B cell (primary cell): Measurements from ENCODE around the gene EMX1. TPM values are rescaled to one million over a fixed set of nuclear protein-coding genes. Genes with fewer than 3 reads are reported as not detected.

ENCODE experiments used
- ATAC-seq: fragments of 200-7000 bp; cut with Tn5 transposase; one replicate; pipeline ENCODE4 v1.10.0; 2021; ENCODE audit warnings: low read depth, mild to moderate bottlenecking, moderate number of reproducible peaks, moderate library complexity
- CTCF ChIA-PET: fragments of 350-600 bp; sonication (Branson Sonifier 250); formaldehyde crosslinking; loops from one replicate; lab custom pipeline; 2021; ENCODE audit warnings: antibody characterized with exemption, inconsistent platforms; lab: Charles Lee
- POLR2A ChIA-PET: fragments of 350-600 bp; sonication (Branson Sonifier 250); formaldehyde crosslinking; loops from one replicate; lab custom pipeline; 2021; ENCODE audit warnings: antibody characterized with exemption; lab: Charles Lee
- DNase-seq: peaks from one replicate; pipeline ENCODE4 v3.0.0; 2013
- H2AFZ ChIP-seq: 2 replicates; pipeline ENCODE4 v1.6.1; 2012; ENCODE audit warnings: mild to moderate bottlenecking, low read depth, low read length; ENCODE audit not compliant: insufficient read depth, poor library complexity, severe bottlenecking
- H3K27ac ChIP-seq, 2 donors: 1 replicate in 1 of 2; 2 replicates in 1 of 2; pipeline ENCODE4 v1.5.1; 2012 to 2013; ENCODE audit warnings: low read length in 2 of 2, mild to moderate bottlenecking in 2 of 2, moderate library complexity in 1 of 2
- H3K27me3 ChIP-seq, 4 experiments: fragments of 200-600 bp in 1 of 4; sonication (generic) in 1 of 4; replicated peaks in 1 of 4; 1 replicate in 2 of 4; 2 replicates in 2 of 4; pipeline versions ENCODE4 v1.6.1 to v1.7.0; 2013 to 2016; ENCODE audit warnings: low read length in 3 of 4, mild to moderate bottlenecking in 2 of 4, mixed read lengths in 1 of 4, moderate library complexity in 1 of 4; ENCODE audit not compliant: insufficient read depth in 4 of 4, control insufficient read depth in 3 of 4; ENCODE audit errors: control extremely low read depth in 1 of 4
- H3K36me3 ChIP-seq, 2 experiments: replicated peaks in 1 of 2; 1 replicate in 1 of 2; 2 replicates in 1 of 2; pipeline versions ENCODE4 v1.6.1 to v1.7.1; 2013; ENCODE audit warnings: low read length in 1 of 2; ENCODE audit not compliant: insufficient read depth in 2 of 2, control insufficient read depth in 1 of 2; ENCODE audit errors: control extremely low read depth in 1 of 2, extremely low read depth in 1 of 2
- H3K4me1 ChIP-seq, 2 donors: fragments of 200-600 bp in 1 of 2; sonication (generic) in 1 of 2; 1 replicate in 1 of 2; 2 replicates in 1 of 2; pipeline versions ENCODE4 v1.5.1 to v1.6.1; 2013 to 2017; ENCODE audit warnings: low read length in 2 of 2; ENCODE audit not compliant: control insufficient read depth in 2 of 2, insufficient read depth in 2 of 2
- H3K4me2 ChIP-seq: replicated peaks from 2 replicates; pipeline ENCODE3; 2012; ENCODE audit warnings: mild to moderate bottlenecking, low read depth, low read length; ENCODE audit not compliant: poor library complexity, severe bottlenecking
- H3K4me3 ChIP-seq, 5 experiments: fragments of 200-600 bp in 1 of 5; sonication (generic) in 1 of 5; 1 replicate in 3 of 5; 2 replicates in 2 of 5; pipeline versions ENCODE4 v1.5.1 to v1.7.0; 2011 to 2016; ENCODE audit warnings: low read length in 4 of 5, mild to moderate bottlenecking in 4 of 5, low read depth in 2 of 5, control low read depth in 1 of 5, moderate library complexity in 1 of 5; ENCODE audit not compliant: insufficient read depth in 1 of 5; ENCODE audit errors: control extremely low read depth in 1 of 5, extremely low read depth in 1 of 5
- H3K79me2 ChIP-seq: fragments of 200-600 bp; sonication (generic); one replicate; pipeline ENCODE4 v1.6.0; 2016; ENCODE audit warnings: low read length; ENCODE audit not compliant: control insufficient read depth, insufficient read depth
- H3K9ac ChIP-seq: fragments of 200-600 bp; sonication (generic); 2 replicates; pipeline ENCODE4 v1.6.1; 2017; ENCODE audit warnings: mild to moderate bottlenecking, low read length, moderate library complexity
- H3K9me3 ChIP-seq, 3 donors: one replicate each; pipeline versions ENCODE4 v1.6.1 to v1.7.1; 2013; ENCODE audit warnings: low read length in 2 of 3; ENCODE audit not compliant: control insufficient read depth in 2 of 3, insufficient read depth in 1 of 3; ENCODE audit errors: control extremely low read depth in 1 of 3
- H4K20me1 ChIP-seq: 2 replicates; pipeline ENCODE4 v1.6.0; 2012; ENCODE audit warnings: mild to moderate bottlenecking, low read length; ENCODE audit not compliant: insufficient read depth, control insufficient read depth, poor library complexity, severe bottlenecking
- H3K27ac Mint-ChIP-seq: one replicate; pipeline ENCODE4 v1.8.0; 2021; ENCODE audit warnings: mixed read lengths
- H3K27me3 Mint-ChIP-seq: one replicate; pipeline ENCODE4 v1.8.0; 2021; ENCODE audit warnings: mixed read lengths
- H3K4me1 Mint-ChIP-seq: one replicate; pipeline ENCODE4 v1.8.0; 2021; ENCODE audit warnings: mixed read lengths
- H3K4me3 Mint-ChIP-seq: one replicate; pipeline ENCODE4 v1.8.0; 2021; ENCODE audit warnings: mixed read lengths
- H3K9me3 Mint-ChIP-seq: one replicate; pipeline ENCODE4 v1.8.0; 2022; ENCODE audit warnings: mixed read lengths; ENCODE audit not compliant: insufficient read depth
- EZH2 ChIP-seq: IDR thresholded peaks from 2 replicates; pipeline ENCODE4 v1.6.1; 2012; ENCODE audit warnings: borderline replicate concordance, low read depth, mild to moderate bottlenecking, moderate library complexity, low read length; ENCODE audit not compliant: insufficient read depth, poor library complexity, severe bottlenecking
- WGBS: methylation state at CpG from one replicate; pipeline ENCODE4 v1.1.5; 2013; ENCODE audit warnings: missing lambda C conversion rate; ENCODE audit not compliant: insufficient coverage; 5-methylcytosine and 5-hydroxymethylcytosine counted together
- intact Hi-C: fragments of 100-400 bp; cut with micrococcal nuclease; formaldehyde crosslinking; loops from one replicate; pipeline ENCODE4 v1.10.0; 2022
- polyA plus RNA-seq: library from polyadenylated mRNA; depleted of rRNA; stranded (reverse); fragments of >200 nt; gene quantifications from 2 replicates; pipeline ENCODE4 v1.2.3, GENCODE V29; 2012
- total RNA-seq, 2 donors: library from RNA; stranded (reverse); fragments of 120-200 nt in 1 of 2; gene quantifications; 1 replicate in 1 of 2; 2 replicates in 1 of 2; pipeline versions ENCODE4 v1.2.3 to v1.2.4, GENCODE V29; 2013 to 2022
- TF ChIP-seq, protein P1 (sequence below): fragments of 200-600 bp; IDR thresholded peaks from one replicate; pipeline ENCODE4 v1.8.0; 2022; ENCODE audit warnings: antibody characterized with exemption, mild to moderate bottlenecking

EMX1 gene
- total and polyA plus RNA-seq, 2 donors (not counting 1 experiment from before 2014, with no cell fraction given): not detected

DNA sequence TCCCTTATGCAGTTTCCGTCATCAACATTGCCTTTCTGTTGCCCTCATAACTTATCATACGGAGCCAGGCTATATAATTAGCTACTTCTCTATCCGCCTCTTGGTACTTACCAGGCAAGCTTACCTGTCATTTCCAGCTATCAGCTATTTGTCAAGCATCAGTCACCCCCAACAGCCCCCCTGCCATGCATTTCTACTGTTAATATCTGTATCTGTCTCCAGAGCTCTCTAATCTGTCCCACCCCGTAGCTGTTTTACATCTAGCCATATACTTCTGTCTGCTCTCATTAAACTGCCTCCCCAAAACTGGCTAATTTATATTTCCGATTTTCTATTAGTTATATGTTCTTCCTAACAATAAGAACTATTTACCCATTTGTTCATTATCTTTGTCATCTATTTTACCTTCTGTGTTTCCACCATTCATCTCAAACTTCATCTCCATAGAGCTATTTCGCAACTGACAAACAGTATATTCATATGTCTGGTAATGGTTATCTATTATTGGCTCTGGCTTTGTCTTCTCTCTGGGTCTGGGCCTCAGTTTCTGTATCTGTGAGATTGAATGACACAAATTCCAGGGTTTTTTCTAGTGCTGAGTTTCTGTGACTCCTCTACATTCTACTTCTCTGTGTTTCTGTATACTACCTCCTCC is 9.6 kb downstream of the EMX1 start:
- H3K9me3 Mint-ChIP-seq: no peaks in the 10 kb centered on the region
- Histone ChIP-seq H3K9ac (no peak overlapping the region), H3K4me1 (peaks cover 16 to 23% of the 10 kb centered on the region in 2 donors), H3K36me3 (no peaks in the 10 kb centered on the region), H3K27ac (no peak overlapping the region), H2AFZ (no peak overlapping the region), H4K20me1 (no peaks in the 10 kb centered on the region), H3K9me3 (peaks cover 0 to 17% (median 0%) of the 10 kb centered on the region in 3 donors), H3K79me2 (no peaks in the 10 kb centered on the region), H3K4me3 (no peak overlapping the region), H3K27me3 (peaks cover 0 to 70% (median 60%) of the 10 kb centered on the region in 4 experiments), H3K4me2 (no peak overlapping the region)
- no peak for TF ChIP-seq EZH2
- TF ChIP-seq, protein P1, sequence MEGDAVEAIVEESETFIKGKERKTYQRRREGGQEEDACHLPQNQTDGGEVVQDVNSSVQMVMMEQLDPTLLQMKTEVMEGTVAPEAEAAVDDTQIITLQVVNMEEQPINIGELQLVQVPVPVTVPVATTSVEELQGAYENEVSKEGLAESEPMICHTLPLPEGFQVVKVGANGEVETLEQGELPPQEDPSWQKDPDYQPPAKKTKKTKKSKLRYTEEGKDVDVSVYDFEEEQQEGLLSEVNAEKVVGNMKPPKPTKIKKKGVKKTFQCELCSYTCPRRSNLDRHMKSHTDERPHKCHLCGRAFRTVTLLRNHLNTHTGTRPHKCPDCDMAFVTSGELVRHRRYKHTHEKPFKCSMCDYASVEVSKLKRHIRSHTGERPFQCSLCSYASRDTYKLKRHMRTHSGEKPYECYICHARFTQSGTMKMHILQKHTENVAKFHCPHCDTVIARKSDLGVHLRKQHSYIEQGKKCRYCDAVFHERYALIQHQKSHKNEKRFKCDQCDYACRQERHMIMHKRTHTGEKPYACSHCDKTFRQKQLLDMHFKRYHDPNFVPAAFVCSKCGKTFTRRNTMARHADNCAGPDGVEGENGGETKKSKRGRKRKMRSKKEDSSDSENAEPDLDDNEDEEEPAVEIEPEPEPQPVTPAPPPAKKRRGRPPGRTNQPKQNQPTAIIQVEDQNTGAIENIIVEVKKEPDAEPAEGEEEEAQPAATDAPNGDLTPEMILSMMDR: no peak
- no peak overlapping the region for H3K4me3 Mint-ChIP-seq
- H3K4me1 Mint-ChIP-seq: peaks cover 7% of the 10 kb centered on the region
- H3K27me3 Mint-ChIP-seq: peaks cover 35% of the 10 kb centered on the region
- intact Hi-C loops: no loop called here
- 38% methylated on average over 4 of the region's 6 CpGs for WGBS
- no peak for ATAC-seq
- no peak overlapping the region for H3K27ac Mint-ChIP-seq
- ChIA-PET CTCF (interaction anchor here (1.0 kb wide), 1 partner anchor 66 kb away, joined by 3 read pairs; no protein-coding TSS in a partner anchor), POLR2A (no interaction called here)
- no peak for DNase-seq
